Gastrocnemius medialis (tissue), 4 donors: ENCODE results near the gene MADCAM1.

Experiments used
- CTCF ChIP-seq, 5 experiments: fragments of 450-650 bp in 3 of 5; fragments of 200-600 bp in 2 of 5; sonication (generic) in 2 of 5; IDR thresholded peaks in 4 of 5; conservative IDR thresholded peaks in 1 of 5; 1 replicate in 4 of 5; 2 replicates in 1 of 5; pipeline ENCODE4 v1.5.1; 2016 to 2019; ENCODE audit warnings: antibody characterized with exemption in 5 of 5, mild to moderate bottlenecking in 3 of 5, moderate library complexity in 3 of 5
- POLR2A ChIP-seq, 2 donors: fragments of 450-650 bp; IDR thresholded peaks; one replicate each; pipeline ENCODE4 v1.6.1; 2017; ENCODE audit warnings: antibody characterized with exemption in 2 of 2, mild to moderate bottlenecking in 2 of 2, moderate library complexity in 2 of 2

- TF ChIP-seq CTCF (IDR thresholded peaks at IDR 0.05 in 4 of 5, conservative IDR thresholded peaks at IDR 0.05 in 1 of 5) (no peak), POLR2A (IDR thresholded peaks at IDR 0.05) (peak; percentile 36 to 48)
Observed at GRCh38 chr19:460877-461720, 35.2 kb upstream of the MADCAM1 start, which contains the start of gene SHC2.
